HG02885 (cell line): ENCODE measurements around the gene SLPI.

ENCODE experiments used
- ATAC-seq: cut with Tn5 transposase; IDR thresholded peaks from one replicate; pipeline ENCODE4 v1.9.1; 2021; ENCODE audit warnings: mild to moderate bottlenecking; ENCODE audit not compliant: unreplicated experiment, poor library complexity

The SLPI gene

DNA sequence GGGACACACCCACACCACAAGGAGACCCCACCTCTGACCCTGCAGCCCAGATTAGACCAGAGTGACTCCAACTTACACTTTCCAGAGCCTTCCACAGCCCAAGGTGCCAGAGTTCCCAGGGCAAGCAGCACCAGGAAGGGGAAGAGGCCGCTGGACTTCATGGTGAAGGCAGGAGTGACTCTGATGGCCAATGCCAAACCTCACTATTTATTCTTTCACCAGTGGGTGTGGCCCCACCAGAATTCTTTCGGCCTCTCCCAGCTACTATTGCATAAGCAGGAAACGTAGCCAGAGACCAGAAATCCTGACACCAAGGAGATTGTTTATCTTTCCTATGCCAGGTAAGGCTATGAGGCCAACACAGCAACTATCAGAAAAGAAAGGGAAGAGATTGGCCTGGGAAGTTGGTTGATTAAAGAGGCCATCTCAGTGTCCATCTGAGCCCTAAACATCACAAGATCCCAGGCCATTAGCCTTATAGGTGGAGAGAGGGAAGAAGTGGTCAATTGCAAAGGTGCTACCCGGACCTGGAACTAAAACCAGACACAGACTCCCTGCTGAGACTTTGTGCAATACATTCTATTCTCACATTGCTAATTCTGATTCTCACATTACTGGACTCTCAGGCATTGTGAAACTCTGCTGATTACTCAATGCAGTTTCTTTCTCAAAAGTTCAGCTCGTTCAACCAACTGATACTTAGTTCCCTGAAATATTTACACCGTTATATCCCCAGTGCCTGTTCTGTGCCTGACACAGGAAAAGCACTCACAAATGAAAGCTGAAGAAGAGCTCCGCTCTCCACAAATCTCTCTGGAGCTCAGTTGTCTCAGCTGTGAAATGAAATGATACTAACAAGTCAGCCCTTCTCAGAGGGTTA lies at the start of gene SLPI:
TSS of gene SLPI (minus strand) at position 182 of the 880 bp plus-strand sequence. CDS start at position 161, 21 bp downstream.
- no peak for ATAC-seq

GRCh38 chr20:45303586-45304463 lies 49.5 kb upstream of the SLPI start:
- ATAC-seq = no peak

GRCh38 chr20:45301824-45302271 lies 47.5 kb upstream of the SLPI start:
- no peak for ATAC-seq

- ATAC-seq = no peak
Measured at GRCh38 chr20:45300961-45301360, 46.6 kb upstream of the SLPI start.

GRCh38 chr20:45299786-45300185 lies 45.4 kb upstream of the SLPI start:
- ATAC-seq = no peak

DNA sequence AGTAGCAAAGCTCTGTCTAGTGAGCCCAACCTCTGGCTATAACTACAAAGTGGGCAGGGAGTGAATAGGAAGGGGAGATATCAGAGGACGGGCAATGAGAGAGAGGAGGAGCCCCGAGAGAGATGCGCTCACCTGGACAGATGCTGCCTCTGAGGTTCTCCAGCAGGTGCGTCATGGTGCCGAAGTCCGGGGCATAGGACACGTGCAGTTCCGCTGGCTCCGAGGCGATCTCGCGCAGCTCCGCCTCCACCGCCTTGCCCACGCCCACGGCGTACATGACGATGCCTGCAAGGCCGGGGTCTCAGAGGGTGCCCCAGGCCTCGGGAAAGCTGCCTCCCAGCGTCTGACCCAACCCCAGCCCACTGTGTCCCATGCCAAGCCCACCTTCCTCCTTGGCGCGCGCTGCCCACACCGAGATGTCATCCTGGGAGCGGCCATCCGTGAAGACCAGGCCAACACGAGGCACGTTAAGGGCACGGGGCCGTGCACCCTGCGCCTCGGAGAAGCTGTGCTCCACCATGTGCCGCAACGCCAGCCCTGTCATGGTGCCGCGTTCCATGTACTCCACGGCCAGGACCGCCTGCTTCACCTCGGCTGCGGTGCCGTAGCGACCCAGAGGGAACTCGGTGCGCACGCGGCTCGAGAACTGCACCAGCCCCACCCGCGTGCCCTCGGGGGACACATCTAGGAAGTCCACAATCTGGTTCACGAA lies 43.6 kb upstream of the SLPI start:
- ATAC-seq = no peak

DNA sequence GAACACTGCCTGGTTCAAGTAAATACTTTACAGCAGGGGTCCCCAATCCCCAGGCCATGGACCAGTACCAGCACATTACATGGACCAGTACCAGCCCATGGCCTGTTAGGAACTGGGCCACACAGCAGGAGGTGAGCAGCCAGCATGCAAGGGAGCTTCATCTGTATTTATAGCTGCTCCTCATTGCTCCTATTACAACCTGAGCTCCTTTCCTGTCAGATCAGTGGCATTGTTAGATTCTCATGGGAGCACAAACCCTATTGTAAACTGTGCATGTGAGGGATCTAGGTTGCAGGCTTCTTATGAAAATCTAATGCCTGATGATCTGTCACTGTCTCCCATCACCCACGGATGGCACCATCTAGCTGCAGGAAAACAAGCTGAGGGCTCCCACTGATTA lies 40.3 kb upstream of the SLPI start:
- no peak for ATAC-seq

DNA sequence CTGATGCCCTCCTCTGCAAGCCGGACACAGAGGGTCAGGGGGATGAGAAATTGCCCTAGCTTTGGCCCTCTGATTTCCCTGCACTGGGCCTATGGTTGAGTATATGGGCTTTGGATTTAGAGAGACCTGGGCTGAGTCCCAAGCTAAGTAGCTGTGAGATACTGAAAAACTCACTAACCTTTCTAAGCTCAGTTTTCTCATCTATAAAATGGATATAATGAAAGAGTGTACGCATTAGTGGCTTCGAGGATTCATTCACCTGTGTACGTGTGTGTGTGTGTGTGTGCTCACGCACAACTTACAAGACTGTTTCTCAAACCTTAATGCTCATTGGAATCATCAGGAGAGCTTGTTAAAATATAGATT lies 39.6 kb upstream of the SLPI start:
- no peak for ATAC-seq

GRCh38 chr20:45293041-45294002 lies 39.0 kb upstream of the SLPI start:
- ATAC-seq = no peak

GRCh38 chr20:45292343-45292742 lies 38.0 kb upstream of the SLPI start:
- no peak for ATAC-seq

DNA sequence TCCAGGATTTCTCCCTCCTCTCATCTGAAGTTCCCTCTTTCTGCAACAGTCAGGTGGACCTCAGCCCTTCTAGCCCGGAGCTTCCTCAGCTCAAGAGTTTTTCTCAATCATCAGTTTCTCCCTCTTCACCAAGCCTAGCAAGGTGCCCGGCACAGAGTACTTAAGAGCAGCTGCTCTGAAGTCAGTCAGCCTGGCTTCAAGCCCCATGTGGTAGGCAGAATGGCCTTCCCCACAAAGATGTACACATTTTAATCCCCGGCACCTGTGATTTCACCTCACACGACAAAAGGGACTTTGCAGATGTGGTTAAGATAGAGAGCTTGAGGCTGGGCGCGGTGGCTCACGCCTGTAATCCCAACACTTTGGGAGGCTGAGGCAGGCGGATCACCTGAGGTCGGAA lies 37.2 kb upstream of the SLPI start:
- ATAC-seq = no peak

DNA sequence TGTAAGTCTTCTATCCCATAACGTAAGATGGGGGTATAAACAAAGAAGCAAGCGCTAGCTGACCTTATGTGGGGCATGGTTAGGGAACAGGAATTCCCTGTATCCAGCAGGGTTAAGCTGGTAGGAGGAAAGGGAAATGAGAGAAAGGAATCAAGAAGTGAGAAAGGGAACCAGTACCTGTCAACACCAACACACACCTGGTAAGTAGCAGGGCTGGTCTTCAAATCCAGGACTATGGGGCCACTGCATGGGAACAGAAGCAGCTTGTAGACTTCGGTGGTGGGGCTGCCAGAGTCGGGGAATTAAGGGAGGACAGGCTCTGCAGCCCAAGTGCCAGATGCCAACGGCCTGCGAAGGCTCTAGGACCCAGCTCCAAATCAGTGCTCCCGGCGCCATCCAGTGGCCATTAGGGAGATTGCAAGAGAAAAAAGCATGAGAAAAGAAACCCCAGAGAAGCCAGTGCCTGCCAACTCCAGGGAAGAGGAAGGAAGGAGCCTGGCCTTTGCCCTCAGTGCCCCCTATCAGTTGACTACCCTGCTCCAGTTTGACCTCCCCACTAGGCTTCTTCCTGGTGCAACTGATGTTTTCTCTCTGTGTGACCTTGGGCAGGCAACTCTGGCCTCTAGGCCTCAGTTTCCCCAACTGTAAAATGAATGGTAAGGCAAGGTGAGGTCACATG lies 36.5 kb upstream of the SLPI start:
- no peak for ATAC-seq

DNA sequence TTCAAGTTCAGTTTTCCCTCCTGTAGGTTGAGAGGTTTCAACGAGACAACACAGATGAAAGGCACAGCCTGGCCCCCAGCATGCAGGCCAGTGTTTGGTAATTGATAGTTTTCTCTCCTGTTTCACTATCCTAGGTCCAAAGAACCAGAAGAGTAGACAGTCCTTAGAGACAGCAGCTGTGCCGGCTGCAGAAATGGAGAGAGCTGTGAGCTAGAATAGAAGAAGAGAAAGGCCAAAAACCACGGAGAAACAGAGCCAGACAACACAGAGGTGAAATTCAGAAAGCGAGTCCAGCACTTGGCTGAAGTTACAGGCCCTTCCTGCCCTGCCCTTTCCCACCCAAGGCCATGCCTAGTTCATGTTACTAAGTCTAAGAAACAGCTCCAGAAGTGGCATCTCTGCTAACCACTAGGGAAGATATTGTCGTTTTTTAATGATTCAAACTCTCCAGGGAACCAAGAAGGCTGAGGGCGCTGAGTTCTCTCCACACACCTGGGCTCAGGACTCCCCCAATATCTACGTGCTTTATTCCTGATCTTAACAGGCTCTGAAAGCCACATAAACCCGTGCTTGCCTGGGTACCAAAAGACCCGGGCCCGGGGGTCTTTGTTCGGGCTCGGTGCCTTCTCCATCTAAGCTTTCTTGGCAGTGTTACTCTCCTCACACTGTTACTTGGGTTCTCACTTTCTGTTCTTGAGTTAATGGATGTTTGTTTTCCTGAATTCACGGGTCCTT lies 35.7 kb upstream of the SLPI start:
- ATAC-seq = no peak

GRCh38 chr20:45288860-45289259 lies 34.5 kb upstream of the SLPI start:
- ATAC-seq = no peak

- no peak for ATAC-seq
Measured at GRCh38 chr20:45288376-45288775, 34.0 kb upstream of the SLPI start.

DNA sequence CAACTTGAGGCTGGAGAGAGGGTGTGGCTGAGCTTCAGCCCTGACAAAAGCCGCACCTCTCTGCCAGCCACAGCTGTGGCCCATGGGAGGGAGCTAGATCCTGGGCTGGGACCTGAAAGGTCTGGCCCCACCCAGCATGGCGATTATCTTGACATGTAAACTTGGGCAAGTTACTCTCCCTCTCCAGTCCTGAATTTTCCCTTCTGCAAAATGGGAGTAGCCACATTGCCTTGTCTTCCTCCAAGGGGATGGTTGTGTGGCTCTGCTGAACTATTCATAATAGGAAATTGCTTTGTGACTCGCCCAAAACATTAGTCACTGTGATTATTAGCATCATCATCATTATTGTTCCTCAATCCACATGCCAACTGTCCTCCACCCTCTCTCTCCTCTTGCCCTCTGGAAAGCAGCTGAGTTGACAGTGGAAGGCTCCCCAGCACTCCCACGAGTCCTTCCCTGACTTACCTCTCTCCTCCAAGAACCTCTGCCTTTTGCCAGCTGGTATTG lies 29.2 kb upstream of the SLPI start:
- no peak for ATAC-seq

- no peak for ATAC-seq
Measured at GRCh38 chr20:45282700-45283550, 28.6 kb upstream of the SLPI start.
